GM12878 (cell line): ENCODE measurements around the gene CEP250. TPM values are rescaled to one million over a fixed set of nuclear protein-coding genes. Genes with fewer than 3 reads are reported as not detected.

Experiments
- ATAC-seq: fragments of 200-7000 bp; cut with Tn5 transposase; 3 replicates; pipeline ENCODE4 v1.9.1; 2020; ENCODE audit warnings: mild to moderate bottlenecking, moderate library complexity
- BruUV-seq: library from RNA; stranded (reverse); fragments of 400-500 nt; replicated peaks from 2 replicates; lab custom pipeline; 2021; lab: Mats Ljungman, UMichigan
- CTCF ChIA-PET: fragments of 300-600 bp; sonication (Branson Sonifier 250); formaldehyde crosslinking; extraction: SDS; loops from one replicate; lab custom pipeline; 2021; ENCODE audit warnings: inconsistent platforms; lab: Yijun Ruan, JAX
- POLR2A ChIA-PET: fragments of 350-600 bp; formaldehyde crosslinking; extraction: SDS; loops from one replicate; lab custom pipeline; 2021; ENCODE audit warnings: inconsistent platforms; lab: Charles Lee
- RAD21 ChIA-PET: fragments of 300-600 bp; sonication (Branson Sonifier 250); formaldehyde crosslinking; loops from one replicate; lab custom pipeline; 2023; ENCODE audit warnings: antibody characterized with exemption; ENCODE audit not compliant: unreplicated experiment; lab: Charles Lee
- SMC1A ChIA-PET: fragments of 300-600 bp; sonication (Branson Sonifier 250); formaldehyde crosslinking; loops from one replicate; lab custom pipeline; 2023; ENCODE audit not compliant: unreplicated experiment, uncharacterized antibody; lab: Charles Lee
- DNase-seq: peaks from one replicate; pipeline ENCODE4 v3.0.0-alpha.2; 2011; ENCODE audit warnings: low read depth, low spot score
- FAIRE-seq: peaks from 3 replicates; lab custom pipeline; 2011; peaks lifted over from hg19 to GRCh38; lab: Jason Lieb, UNC
- H2AFZ ChIP-seq: 2 replicates; pipeline ENCODE4 v1.6.0; 2011; ENCODE audit warnings: low read depth, low read length, control low read depth; ENCODE audit not compliant: control insufficient read depth
- H3K27ac ChIP-seq: 2 replicates; pipeline ENCODE4 v1.5.1; 2011; ENCODE audit warnings: control low read depth; ENCODE audit not compliant: control insufficient read depth, insufficient read depth
- H3K27me3 ChIP-seq, 2 experiments: replicated peaks in 1 of 2; 2 replicates each; pipeline versions ENCODE4 v1.6.0 to v1.6.1; 2011; ENCODE audit warnings: low read length in 1 of 2; ENCODE audit not compliant: control insufficient read depth in 2 of 2, insufficient read depth in 2 of 2
- H3K36me3 ChIP-seq, 2 experiments: 2 replicates each; pipeline ENCODE4 v1.5.1; 2011; ENCODE audit warnings: low read length in 1 of 2; ENCODE audit not compliant: control insufficient read depth in 2 of 2, insufficient read depth in 2 of 2
- H3K4me1 ChIP-seq: 2 replicates; pipeline ENCODE4 v1.6.1; 2011; ENCODE audit warnings: mild to moderate bottlenecking, low read length, moderate library complexity, mixed read lengths; ENCODE audit not compliant: control insufficient read depth, insufficient read depth
- H3K4me2 ChIP-seq: 2 replicates; pipeline ENCODE4 v1.6.0; 2011; ENCODE audit warnings: control low read depth; ENCODE audit not compliant: control insufficient read depth, insufficient read depth
- H3K4me3 ChIP-seq: fragments of 200-600 bp; sonication (generic); 2 replicates; pipeline ENCODE4 v1.5.1; 2016
- H3K79me2 ChIP-seq: 2 replicates; pipeline ENCODE4 v1.6.0; 2011; ENCODE audit warnings: low read length; ENCODE audit not compliant: control insufficient read depth, insufficient read depth
- H3K9ac ChIP-seq: 2 replicates; pipeline ENCODE4 v1.8.0; 2011; ENCODE audit warnings: low read length, control low read depth, mixed read lengths; ENCODE audit not compliant: control insufficient read depth, insufficient read depth
- H3K9me3 ChIP-seq: replicated peaks from 3 replicates; pipeline ENCODE4 v1.5.1; 2011; ENCODE audit warnings: mild to moderate bottlenecking, low read length; ENCODE audit not compliant: control insufficient read depth, insufficient read depth
- H4K20me1 ChIP-seq: 2 replicates; pipeline ENCODE4 v1.6.0; 2011; ENCODE audit not compliant: control insufficient read depth, insufficient read depth
- MEF2A ChIP-seq: IDR thresholded peaks from 2 replicates; pipeline ENCODE4 v1.6.1; 2011; ENCODE audit warnings: low read depth, mild to moderate bottlenecking, low read length, moderate library complexity; ENCODE audit not compliant: insufficient read depth
- POLR2A ChIP-seq: IDR thresholded peaks from 2 replicates; pipeline ENCODE4 v1.6.1; 2011; ENCODE audit warnings: low read depth, mild to moderate bottlenecking, low read length
- WGBS: methylation state at CpG from one replicate; pipeline ENCODE4 v1.1.6; 2016; ENCODE audit warnings: low lambda C conversion rate; ENCODE audit not compliant: insufficient replicate concordance, insufficient coverage; ENCODE audit errors: missing lambda C conversion rate; 5-methylcytosine and 5-hydroxymethylcytosine counted together
- in situ Hi-C: fragments of 300-500 bp; cut with MboI; formaldehyde crosslinking; loops from 9 replicates; pipeline ENCODE4 v1.14.3; 2018; ENCODE audit warnings: mixed read lengths
- intact Hi-C: fragments of 100-400 bp; cut with micrococcal nuclease; formaldehyde crosslinking; loops from one replicate; pipeline ENCODE4 v1.14.2; 2022; ENCODE audit not compliant: unreplicated experiment
- polyA plus RNA-seq, 11 experiments: library from polyadenylated mRNA; depleted of rRNA in 4 of 11; unstranded in 6 of 11; stranded (reverse) in 5 of 11; fragments of >200 nt; fragmentation: Nextera tagmentation in 4 of 11; fragmentation: Illumina TruSeq in 1 of 11; extraction: Ambion mirVana in 4 of 11; extraction: Trizol in 1 of 11; gene quantifications; 1 replicate in 1 of 11; 2 replicates in 10 of 11; pipeline versions ENCODE4 v1.2.1 to v1.2.3, GENCODE V29; 2011 to 2016; ENCODE audit warnings: inconsistent platforms in 2 of 11, missing spikeins in 2 of 11, low read depth in 1 of 11
- total RNA-seq, 4 experiments: library from RNA; depleted of rRNA in 3 of 4; stranded (reverse); fragments of >200 nt in 3 of 4; fragmentation: Illumina TruSeq in 1 of 4; extraction: Trizol in 1 of 4; gene quantifications; 2 replicates each; pipeline versions ENCODE4 v1.2.1 to v1.2.3, GENCODE V29; 2013 to 2021
- TF ChIP-seq, protein P1 (sequence below): IDR thresholded peaks from 2 replicates; pipeline ENCODE4 v1.6.1; 2012; ENCODE audit warnings: improper control_type of control experiment, low read depth, low read length; ENCODE audit not compliant: insufficient replicate concordance

Gene CEP250
- total and polyA plus RNA-seq, 10 of the 15 experiments (the other 5 are each of a cell fraction or from before 2014, with no cell fraction given), result 2.4 to 41.6 (median 25.7) TPM

DNA sequence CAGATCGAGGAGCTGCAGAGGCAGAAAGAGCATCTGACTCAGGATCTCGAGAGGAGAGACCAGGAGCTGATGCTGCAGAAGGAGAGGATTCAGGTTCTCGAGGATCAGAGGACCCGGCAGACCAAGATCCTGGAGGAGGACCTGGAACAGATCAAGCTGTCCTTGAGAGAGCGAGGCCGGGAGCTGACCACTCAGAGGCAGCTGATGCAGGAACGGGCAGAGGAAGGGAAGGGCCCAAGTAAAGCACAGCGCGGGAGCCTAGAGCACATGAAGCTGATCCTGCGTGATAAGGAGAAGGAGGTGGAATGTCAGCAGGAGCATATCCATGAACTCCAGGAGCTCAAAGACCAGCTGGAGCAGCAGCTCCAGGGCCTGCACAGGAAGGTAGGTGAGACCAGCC is 47.9 kb downstream of the CEP250 start:
- POLR2A ChIA-PET, result no interaction called here
- no peak for DNase-seq
- Histone ChIP-seq H4K20me1 (peaks cover 5% of the 10 kb centered on the region), H3K9ac (no peak overlapping the region), H3K4me3 (no peak overlapping the region), H3K4me1 (peaks cover 29% of the 10 kb centered on the region), H3K36me3 (peaks cover 23 to 30% of the 10 kb centered on the region in 2 experiments), H3K27me3 (no peaks in the 10 kb centered on the region), H3K27ac (no peak overlapping the region), H3K79me2 (no peaks in the 10 kb centered on the region), H2AFZ (no peak overlapping the region), H3K4me2 (no peak overlapping the region), H3K9me3 (no peaks in the 10 kb centered on the region)
- CTCF ChIA-PET, result interaction anchor here (0.7 to 2.1 kb wide), 5 partner anchors 9 to 47 kb away, joined by 3 to 6 read pairs (median 5); no protein-coding TSS in a partner anchor
- FAIRE-seq, result no peak
- TF ChIP-seq POLR2A (0 out of 2 replicates have a peak, but pooled peaks have one; percentile 32), MEF2A (no peak)
- TF ChIP-seq, protein P1, sequence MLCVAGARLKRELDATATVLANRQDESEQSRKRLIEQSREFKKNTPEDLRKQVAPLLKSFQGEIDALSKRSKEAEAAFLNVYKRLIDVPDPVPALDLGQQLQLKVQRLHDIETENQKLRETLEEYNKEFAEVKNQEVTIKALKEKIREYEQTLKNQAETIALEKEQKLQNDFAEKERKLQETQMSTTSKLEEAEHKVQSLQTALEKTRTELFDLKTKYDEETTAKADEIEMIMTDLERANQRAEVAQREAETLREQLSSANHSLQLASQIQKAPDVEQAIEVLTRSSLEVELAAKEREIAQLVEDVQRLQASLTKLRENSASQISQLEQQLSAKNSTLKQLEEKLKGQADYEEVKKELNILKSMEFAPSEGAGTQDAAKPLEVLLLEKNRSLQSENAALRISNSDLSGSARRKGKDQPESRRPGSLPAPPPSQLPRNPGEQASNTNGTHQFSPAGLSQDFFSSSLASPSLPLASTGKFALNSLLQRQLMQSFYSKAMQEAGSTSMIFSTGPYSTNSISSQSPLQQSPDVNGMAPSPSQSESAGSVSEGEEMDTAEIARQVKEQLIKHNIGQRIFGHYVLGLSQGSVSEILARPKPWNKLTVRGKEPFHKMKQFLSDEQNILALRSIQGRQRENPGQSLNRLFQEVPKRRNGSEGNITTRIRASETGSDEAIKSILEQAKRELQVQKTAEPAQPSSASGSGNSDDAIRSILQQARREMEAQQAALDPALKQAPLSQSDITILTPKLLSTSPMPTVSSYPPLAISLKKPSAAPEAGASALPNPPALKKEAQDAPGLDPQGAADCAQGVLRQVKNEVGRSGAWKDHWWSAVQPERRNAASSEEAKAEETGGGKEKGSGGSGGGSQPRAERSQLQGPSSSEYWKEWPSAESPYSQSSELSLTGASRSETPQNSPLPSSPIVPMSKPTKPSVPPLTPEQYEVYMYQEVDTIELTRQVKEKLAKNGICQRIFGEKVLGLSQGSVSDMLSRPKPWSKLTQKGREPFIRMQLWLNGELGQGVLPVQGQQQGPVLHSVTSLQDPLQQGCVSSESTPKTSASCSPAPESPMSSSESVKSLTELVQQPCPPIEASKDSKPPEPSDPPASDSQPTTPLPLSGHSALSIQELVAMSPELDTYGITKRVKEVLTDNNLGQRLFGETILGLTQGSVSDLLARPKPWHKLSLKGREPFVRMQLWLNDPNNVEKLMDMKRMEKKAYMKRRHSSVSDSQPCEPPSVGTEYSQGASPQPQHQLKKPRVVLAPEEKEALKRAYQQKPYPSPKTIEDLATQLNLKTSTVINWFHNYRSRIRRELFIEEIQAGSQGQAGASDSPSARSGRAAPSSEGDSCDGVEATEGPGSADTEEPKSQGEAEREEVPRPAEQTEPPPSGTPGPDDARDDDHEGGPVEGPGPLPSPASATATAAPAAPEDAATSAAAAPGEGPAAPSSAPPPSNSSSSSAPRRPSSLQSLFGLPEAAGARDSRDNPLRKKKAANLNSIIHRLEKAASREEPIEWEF, result no peak
- in situ Hi-C loops (no loop called here), intact Hi-C loops (no loop called here)
- no peak for ATAC-seq
- no TSS peak for BruUV-seq
- RAD21 ChIA-PET, result no interaction called here
- 99% methylated on average over 10 of the region's 10 CpGs for WGBS
- SMC1A ChIA-PET, result interaction anchor here (1.3 to 4.4 kb wide), 5 partner anchors 9 to 381 kb away, joined by 3 to 14 read pairs (median 4); no protein-coding TSS in a partner anchor
